ENCODE results near the gene PARD3B. TPM values are rescaled to one million over a fixed set of nuclear protein-coding genes. Genes with fewer than 3 reads are reported as not detected.

Gene PARD3B
- polyA plus RNA-seq, 3 donors: not detected

- Histone ChIP-seq H4K20me1 (ENCODE audit: insufficient read depth, low read length) (no peaks in the 10 kb centered on the region), H3K9ac (ENCODE audit: insufficient read depth, low read length, poor library complexity, severe bottlenecking) (no peak overlapping the region), H3K27ac (ENCODE audit: low read depth in 1 of 2, low read length in 2 of 2) (no peak overlapping the region), H2AFZ (ENCODE audit: insufficient read depth, low read depth, low read length, poor library complexity, severe bottlenecking) (no peak overlapping the region), H3K9me3 (replicated peaks in 1 of 2; ENCODE audit: control insufficient read depth in 1 of 2, insufficient read depth in 1 of 2, low read length in 2 of 2) (no peaks in the 10 kb centered on the region), H3K4me2 (replicated peaks; ENCODE audit: extremely low read depth, low read length, poor library complexity, severe bottlenecking) (no peak overlapping the region), H3K36me3 (replicated peaks in 1 of 2; ENCODE audit: control insufficient read depth in 1 of 2, insufficient read depth in 2 of 2, low read length in 2 of 2) (no peaks in the 10 kb centered on the region), H3K27me3 (ENCODE audit: control insufficient read depth in 2 of 2, insufficient read depth in 2 of 2, low read length in 2 of 2) (no peaks in the 10 kb centered on the region), H3K4me1 (ENCODE audit: control insufficient read depth in 1 of 2, insufficient read depth in 2 of 2, low read length in 2 of 2) (no peaks in the 10 kb centered on the region), H3K4me3 (replicated peaks in 1 of 3; ENCODE audit: low read depth in 2 of 3, low read length in 3 of 3) (no peak overlapping the region), H3K79me2 (ENCODE audit: insufficient read depth, low read length) (no peaks in the 10 kb centered on the region)
- WGBS (ENCODE audit: insufficient coverage): 71% methylated on average over 1 of the region's 2 CpGs
- Mint-ChIP-seq H3K4me1 (no peaks in the 10 kb centered on the region), H3K9me3 (peaks cover 0 to 2% (median 0%) of the 10 kb centered on the region in 7 donors), H3K27me3 (ENCODE audit: low read depth in 3 of 3) (no peaks in the 10 kb centered on the region), H3K27ac (no peak overlapping the region), H3K36me3 (no peaks in the 10 kb centered on the region), H3K4me3 (no peak overlapping the region)
- intact Hi-C loops (cut with micrococcal nuclease): no loop called here
- TF ChIP-seq CTCF (IDR thresholded peaks at IDR 0.05): no peak
- no peak for DNase-seq
These were observed 631.3 kb downstream of the PARD3B start for GRCh38 chr2:205176546-205176945.

- Histone ChIP-seq H3K4me1 (ENCODE audit: control insufficient read depth in 1 of 2, insufficient read depth in 2 of 2, low read length in 2 of 2) (no peaks in the 10 kb centered on the region), H3K4me3 (replicated peaks in 1 of 3; ENCODE audit: low read depth in 2 of 3, low read length in 3 of 3) (no peak overlapping the region), H3K9ac (ENCODE audit: insufficient read depth, low read length, poor library complexity, severe bottlenecking) (no peak overlapping the region), H3K27me3 (ENCODE audit: control insufficient read depth in 2 of 2, insufficient read depth in 2 of 2, low read length in 2 of 2) (no peaks in the 10 kb centered on the region), H3K4me2 (replicated peaks; ENCODE audit: extremely low read depth, low read length, poor library complexity, severe bottlenecking) (no peak overlapping the region), H3K79me2 (ENCODE audit: insufficient read depth, low read length) (no peaks in the 10 kb centered on the region), H3K27ac (ENCODE audit: low read depth in 1 of 2, low read length in 2 of 2) (no peak overlapping the region), H3K9me3 (replicated peaks in 1 of 2; ENCODE audit: control insufficient read depth in 1 of 2, insufficient read depth in 1 of 2, low read length in 2 of 2) (no peaks in the 10 kb centered on the region), H3K36me3 (replicated peaks in 1 of 2; ENCODE audit: control insufficient read depth in 1 of 2, insufficient read depth in 2 of 2, low read length in 2 of 2) (no peaks in the 10 kb centered on the region), H2AFZ (ENCODE audit: insufficient read depth, low read depth, low read length, poor library complexity, severe bottlenecking) (no peak overlapping the region), H4K20me1 (ENCODE audit: insufficient read depth, low read length) (no peaks in the 10 kb centered on the region)
- intact Hi-C loops (cut with micrococcal nuclease): no loop called here
- TF ChIP-seq CTCF (IDR thresholded peaks at IDR 0.05): no peak
- H3K27ac Mint-ChIP-seq: no peak overlapping the region
- no peak overlapping the region for H3K4me3 Mint-ChIP-seq
- no peak for DNase-seq
- peaks cover 0 to 5% (median 0%) of the 10 kb centered on the region in 7 donors for H3K9me3 Mint-ChIP-seq
- no peaks in the 10 kb centered on the region for H3K36me3 Mint-ChIP-seq
- H3K4me1 Mint-ChIP-seq: no peaks in the 10 kb centered on the region
- no peaks in the 10 kb centered on the region for H3K27me3 Mint-ChIP-seq (ENCODE audit: low read depth in 3 of 3)
These were observed 632.3 kb downstream of the PARD3B start for GRCh38 chr2:205177546-205177945.

All from CD14-positive monocyte (primary cell).